ENCODE measurements around the gene PROX2.

PROX2 gene

DNA sequence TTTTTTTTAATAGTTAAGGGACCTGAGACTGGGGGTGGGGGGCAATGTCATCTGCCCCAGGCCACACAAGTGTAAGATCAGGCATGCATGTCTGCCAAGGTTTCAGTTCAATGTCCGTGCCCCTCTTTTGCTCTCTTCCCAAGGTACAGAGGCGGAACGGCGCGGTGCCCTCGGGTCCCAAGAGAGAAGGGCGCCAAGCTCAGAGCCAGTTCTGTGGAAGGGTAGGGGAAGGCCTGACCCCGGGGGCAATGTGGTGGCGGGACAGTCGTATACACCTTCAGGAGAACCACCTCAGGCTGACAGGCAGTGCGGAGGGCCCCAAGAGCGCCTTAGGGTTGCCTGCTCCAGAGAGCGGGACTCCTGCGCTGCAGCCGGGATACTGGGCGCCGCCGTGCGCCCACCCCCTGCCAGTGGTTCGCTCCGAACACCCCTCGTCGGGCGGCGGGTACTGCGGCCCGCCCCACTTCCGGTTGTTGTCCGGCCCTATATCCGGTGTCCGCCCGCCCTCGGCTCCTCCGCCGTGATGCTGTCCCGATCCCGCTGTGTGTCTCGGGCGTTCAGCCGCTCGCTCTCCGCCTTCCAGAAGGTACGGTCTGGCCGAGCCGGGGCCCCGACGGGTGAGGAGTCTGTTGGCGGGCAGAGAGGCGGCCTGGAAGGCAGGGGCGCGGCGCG is 5.6 kb upstream of the PROX2 start, which contains the start of gene DLST:
Gene DLST (plus strand): TSS at position 486 of the 672 bp plus-strand sequence. CDS start 38 bp downstream, at position 524.
- peak; percentile 69 for DNase-seq (ENCODE audit: low read depth, low spot score)

DNA sequence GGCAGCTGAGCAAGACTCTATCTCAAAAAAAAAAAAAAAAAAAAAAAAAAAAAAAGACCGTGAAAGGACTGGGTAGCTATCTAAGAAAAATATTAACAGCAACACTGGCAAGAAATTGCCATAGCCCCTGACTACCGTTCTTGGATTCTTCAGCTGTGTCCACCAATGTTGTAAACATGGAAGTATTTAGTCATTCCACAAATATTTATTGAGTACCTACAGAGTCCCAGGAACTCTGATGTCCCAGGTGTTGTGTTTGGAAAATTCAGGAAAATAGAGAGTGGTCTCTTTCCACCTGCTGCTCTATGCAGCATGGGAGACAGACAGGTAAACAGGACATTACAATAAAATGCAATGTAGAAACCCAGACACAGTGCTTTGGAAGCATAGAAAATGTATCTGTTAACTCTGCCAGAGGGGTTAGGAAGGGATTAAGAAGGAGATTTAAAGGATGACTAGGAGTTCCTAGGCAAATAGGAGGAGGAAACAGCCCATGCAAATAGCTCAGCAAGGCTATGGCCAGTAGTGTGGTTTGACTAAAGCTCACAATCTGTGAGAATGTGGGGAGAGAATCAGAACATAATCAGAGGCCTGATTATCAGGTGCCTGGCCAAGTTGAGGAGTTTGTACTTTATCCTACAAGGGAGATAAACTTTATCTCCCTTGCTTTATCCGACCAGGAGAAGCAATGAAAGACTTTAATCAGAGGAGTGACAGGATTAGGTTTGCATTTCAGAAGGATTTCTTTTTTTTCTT is 3.7 kb upstream of the PROX2 start:
- no peak for DNase-seq (ENCODE audit: low read depth, low spot score)

GRCh38 chr14:74875204-74875603 is 741 bp downstream of the PROX2 start:
- DNase-seq (ENCODE audit: low read depth, low spot score): no peak

GRCh38 chr14:74871819-74872218 is 4.1 kb downstream of the PROX2 start:
- no peak for DNase-seq (ENCODE audit: low read depth, low spot score)

GRCh38 chr14:74868739-74869138 is 7.2 kb downstream of the PROX2 start:
- no peak for DNase-seq (ENCODE audit: low read depth, low spot score)

DNA sequence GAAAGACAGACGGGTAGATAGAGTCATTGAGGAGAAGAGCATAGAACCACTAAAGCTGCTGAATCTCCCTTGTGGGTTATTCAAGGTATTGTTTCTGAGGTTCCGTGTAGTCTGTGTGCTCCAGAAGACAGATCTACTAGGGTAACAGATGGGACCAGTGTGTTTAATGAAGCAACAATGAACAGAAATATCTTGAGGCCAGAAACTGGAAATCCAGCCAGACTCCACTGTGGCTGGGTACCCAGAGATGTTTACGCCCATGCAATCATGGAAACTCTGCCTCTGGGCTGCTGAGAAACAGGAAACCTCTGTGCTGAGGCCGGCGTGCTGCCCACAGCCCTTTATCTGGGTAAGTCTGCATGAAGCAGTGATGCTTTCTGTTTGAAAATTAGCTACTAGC is 8.3 kb downstream of the PROX2 start:
- DNase-seq (ENCODE audit: low read depth, low spot score): no peak

GRCh38 chr14:74866708-74867389 is 9.1 kb downstream of the PROX2 start:
- DNase-seq (ENCODE audit: low read depth, low spot score): no peak

- no peak for DNase-seq (ENCODE audit: low read depth, low spot score)
These were observed 10.8 kb downstream of the PROX2 start for GRCh38 chr14:74865156-74865555.

- no peak for DNase-seq (ENCODE audit: low read depth, low spot score)
These were observed 11.7 kb downstream of the PROX2 start for GRCh38 chr14:74864198-74864597.

DNA sequence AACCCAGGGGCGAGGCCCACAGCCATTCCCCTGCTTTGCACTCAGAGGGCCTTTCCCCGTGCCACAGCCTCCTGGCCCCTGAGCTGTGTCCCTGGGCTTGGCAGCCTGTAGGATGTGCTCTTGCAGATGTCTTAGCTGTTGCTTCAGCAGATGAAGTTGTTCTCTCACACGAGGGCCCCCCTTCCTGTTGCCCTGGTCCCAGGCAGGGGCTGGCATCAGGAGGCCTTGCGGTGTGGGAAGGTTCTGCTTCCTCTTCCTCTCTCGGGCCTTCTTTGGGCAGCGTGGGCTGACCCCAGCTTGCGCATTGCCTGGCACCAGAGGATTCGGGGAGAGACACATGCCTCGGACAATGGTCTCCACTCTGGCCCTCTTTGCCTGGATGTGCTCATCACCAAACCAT is 12.7 kb downstream of the PROX2 start:
- DNase-seq (ENCODE audit: low read depth, low spot score): no peak

DNA sequence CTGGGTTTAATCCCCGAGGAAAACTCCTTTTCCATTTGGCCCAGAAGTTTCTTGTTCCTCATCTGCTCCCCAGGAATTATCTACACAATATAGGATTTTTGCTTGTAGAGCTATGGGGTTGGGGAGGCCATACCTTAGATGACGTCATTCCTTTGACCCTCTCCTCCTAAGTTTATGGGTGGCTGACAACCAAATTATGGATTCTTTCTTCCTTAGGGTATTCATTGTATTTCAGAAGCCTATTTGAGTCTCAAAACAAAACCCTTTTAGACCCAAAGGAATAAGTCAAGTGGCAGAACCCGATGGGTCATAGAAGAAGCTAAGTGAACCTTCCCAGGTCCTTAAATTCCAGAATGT is 14.2 kb downstream of the PROX2 start:
- no peak for DNase-seq (ENCODE audit: low read depth, low spot score)

GRCh38 chr14:74860899-74861733 is 14.8 kb downstream of the PROX2 start:
- peak; percentile 92 for DNase-seq (ENCODE audit: low read depth, low spot score)

DNA sequence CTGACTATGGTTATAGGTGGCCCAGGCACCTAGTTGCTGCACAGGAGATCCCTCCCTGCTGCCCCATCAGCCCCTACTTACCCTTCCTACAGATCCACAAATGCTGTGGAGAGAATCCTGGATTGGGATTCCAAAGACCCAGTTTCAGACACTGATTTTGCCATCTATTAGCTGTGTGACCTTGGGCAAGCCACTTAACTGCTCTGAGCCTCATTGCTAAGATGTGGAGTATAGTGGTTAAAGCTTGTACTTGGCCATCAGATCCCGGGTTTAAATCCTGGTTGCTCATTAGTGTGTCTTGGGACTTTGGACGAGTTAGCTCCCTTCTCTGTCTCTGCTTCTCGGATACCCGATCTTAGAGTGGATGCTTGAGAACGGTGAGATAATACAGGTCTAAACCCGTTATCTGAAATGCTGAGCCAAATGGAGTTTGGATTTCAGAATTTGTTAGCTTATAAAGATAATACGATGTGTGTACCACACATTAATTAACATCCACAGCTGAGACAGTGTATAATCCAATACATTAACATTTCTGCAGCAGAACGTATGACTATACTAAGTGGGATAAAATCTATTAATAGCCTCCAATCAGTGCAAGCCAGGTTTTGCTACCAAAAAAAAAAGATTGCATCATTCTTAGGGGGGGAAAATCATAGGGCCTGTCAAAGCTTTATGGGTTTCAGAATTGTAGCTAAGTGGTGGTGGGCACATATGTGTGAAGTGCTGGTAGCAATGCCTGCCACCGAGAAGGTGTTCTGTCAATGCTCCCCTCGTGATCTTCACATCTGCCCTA is 16.0 kb downstream of the PROX2 start:
- DNase-seq (ENCODE audit: low read depth, low spot score): no peak

DNA sequence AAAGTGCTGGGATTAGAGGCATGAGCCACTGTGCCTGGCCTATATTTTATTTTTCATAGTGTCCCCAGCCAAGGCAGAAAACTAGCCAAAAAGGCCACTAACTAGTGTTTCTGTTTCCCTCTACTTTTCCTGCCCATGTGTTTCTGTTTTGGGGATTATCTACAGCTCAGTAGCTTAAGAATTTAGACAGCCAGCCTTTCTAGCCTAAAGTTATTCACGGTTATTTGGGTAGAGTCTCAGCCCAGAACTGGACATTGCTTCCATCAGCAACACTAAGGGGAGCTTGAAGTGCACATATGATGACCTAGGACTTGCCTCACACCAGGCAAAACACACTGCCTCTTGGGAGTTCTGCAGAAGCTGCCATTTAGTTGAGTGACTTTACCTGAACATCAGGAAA is 17.9 kb downstream of the PROX2 start:
- DNase-seq (ENCODE audit: low read depth, low spot score): no peak

DNA sequence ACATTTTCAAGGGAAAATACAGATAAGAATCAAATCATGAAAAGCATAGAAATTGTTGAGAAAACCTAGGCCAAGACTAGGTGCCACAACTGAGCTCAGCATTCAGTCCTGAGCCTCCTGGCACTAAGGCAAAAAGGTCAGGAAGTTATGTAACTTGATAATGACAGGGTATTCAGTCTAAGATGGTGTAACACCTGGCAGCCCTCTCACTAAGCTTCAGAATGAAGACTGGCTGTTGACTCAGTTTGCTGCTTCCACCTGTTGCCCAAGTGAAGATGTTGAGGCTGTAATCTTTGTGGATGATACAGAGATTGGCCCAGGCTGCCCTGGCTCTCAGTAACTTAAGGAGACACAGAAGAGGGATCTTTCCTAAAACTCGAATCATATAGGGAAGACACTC is 19.6 kb downstream of the PROX2 start:
- DNase-seq (ENCODE audit: low read depth, low spot score): no peak

GRCh38 chr14:74855945-74856344 is 20.0 kb downstream of the PROX2 start:
- no peak for DNase-seq (ENCODE audit: low read depth, low spot score)

GRCh38 chr14:74855021-74855420 is 20.9 kb downstream of the PROX2 start:
- no peak for DNase-seq (ENCODE audit: low read depth, low spot score)

DNA sequence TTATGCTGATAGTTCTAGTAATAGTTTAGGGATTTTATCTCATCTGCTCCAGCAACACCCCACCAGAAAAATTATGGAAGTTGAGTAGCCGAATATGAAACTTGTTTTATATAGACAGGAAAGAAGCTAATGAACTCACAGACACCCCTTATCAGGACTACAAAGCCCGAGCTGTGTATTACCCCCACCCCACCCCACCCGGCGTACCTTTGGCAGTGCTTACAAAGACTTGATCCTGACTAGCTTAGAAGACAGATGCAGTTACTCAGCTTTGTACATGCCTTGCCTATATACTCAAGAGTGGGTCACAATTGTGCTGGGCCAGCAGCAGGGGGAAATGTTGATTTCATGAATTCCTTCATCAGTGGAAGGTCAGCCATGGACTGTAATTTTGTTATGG is 22.4 kb downstream of the PROX2 start:
- no peak for DNase-seq (ENCODE audit: low read depth, low spot score)

DNA sequence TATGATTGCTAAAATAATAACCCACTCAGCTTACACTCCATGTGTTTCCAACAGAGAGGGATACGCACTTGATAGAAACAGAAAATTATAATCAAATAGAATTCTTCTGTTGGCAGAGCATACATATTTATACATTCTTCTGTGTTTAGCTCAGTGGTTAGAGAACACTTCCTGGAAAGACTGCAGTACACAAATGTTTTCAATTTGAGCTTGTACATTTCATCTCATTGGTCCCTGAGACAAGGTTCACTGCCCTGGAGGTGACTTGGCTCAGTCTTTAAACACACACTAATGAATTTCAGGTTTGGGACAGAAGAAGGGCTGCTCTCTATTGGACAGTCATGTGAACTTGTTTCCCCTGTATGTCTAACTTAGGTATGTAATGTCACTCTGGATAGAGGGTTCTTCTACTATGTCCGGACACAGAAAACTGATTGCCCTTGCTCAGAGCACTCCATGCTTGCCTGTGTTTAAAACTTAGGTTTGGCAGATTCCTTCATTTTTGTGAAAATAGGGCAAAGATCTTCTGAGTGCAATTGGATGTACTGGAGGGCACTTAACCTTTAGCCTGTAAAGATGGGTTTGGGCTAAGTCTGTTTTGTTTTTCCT is 22.9 kb downstream of the PROX2 start:
- DNase-seq (ENCODE audit: low read depth, low spot score): no peak

DNA sequence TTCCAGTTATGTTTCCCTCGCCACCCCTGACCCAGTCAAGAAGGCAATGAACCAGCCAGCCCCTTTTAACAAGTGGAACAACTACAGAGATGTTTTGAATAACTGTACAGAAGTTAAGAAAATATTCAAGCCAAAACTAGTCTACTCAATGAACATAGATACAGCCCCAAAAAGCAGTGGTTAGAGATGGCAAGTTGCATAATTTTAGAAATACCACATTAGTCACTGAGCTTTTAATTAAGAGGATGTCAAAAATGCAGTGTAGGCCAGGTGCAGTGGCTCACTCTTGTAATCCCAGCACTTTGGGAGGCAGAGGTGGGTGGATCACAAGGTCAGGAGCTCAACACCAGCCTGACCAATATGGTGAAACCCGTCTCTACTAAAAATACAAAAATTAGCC is 27.2 kb downstream of the PROX2 start:
- no peak for DNase-seq (ENCODE audit: low read depth, low spot score)
